A549 (cell line): ENCODE data around the gene GSTM3. TPM values are rescaled to one million over a fixed set of nuclear protein-coding genes. Genes with fewer than 3 reads are reported as not detected.

Experiments used
- ATAC-seq, 2 experiments: fragments of 200-7000 bp in 1 of 2; fragments of >200 bp in 1 of 2; cut with Nextera tagmentation in 1 of 2; cut with Tn5 transposase in 1 of 2; 3 replicates each; pipeline versions ENCODE4 v1.8.0 to v1.9.1; 2018 to 2020; ENCODE audit warnings: mild to moderate bottlenecking in 1 of 2, moderate library complexity in 1 of 2
- CTCF ChIA-PET: fragments of 300-600 bp; sonication (Branson Sonifier 250); formaldehyde crosslinking; extraction: SDS; loops from one replicate; lab custom pipeline; 2021; ENCODE audit warnings: antibody characterized with exemption, inconsistent platforms; lab: Yijun Ruan, JAX
- POLR2A ChIA-PET: fragments of 350-600 bp; formaldehyde crosslinking; extraction: SDS; loops from one replicate; lab custom pipeline; 2021; ENCODE audit warnings: antibody characterized with exemption, inconsistent platforms; lab: Yijun Ruan, JAX
- DNase-seq, 2 experiments: peaks; one replicate each; pipeline versions ENCODE4 v3.0.0 to v3.0.0-alpha.2; 2011 to 2016; ENCODE audit warnings: low read depth in 1 of 2, low spot score in 1 of 2
- FAIRE-seq: peaks from 2 replicates; lab custom pipeline; 2011; peaks lifted over from hg19 to GRCh38; lab: Jason Lieb, UNC
- H3K27ac ChIP-seq, 2 experiments: fragments of >200 bp; sonication (Bioruptor Twin); formaldehyde crosslinking; 3 replicates each; pipeline ENCODE4 v1.5.1; 2016 to 2017
- H3K4me1 ChIP-seq: fragments of >200 bp; sonication (Bioruptor Twin); formaldehyde crosslinking; 3 replicates; pipeline ENCODE4 v1.6.1; 2016
- H3K4me2 ChIP-seq: fragments of >200 bp; sonication (Bioruptor Twin); formaldehyde crosslinking; 3 replicates; pipeline ENCODE4 v1.6.1; 2016
- H3K4me3 ChIP-seq: fragments of >200 bp; sonication (Bioruptor Twin); formaldehyde crosslinking; 3 replicates; pipeline ENCODE4 v1.5.1; 2016
- H3K9me3 ChIP-seq: fragments of >200 bp; sonication (Bioruptor Twin); formaldehyde crosslinking; 3 replicates; pipeline ENCODE4 v1.6.1; 2016
- BHLHE40 ChIP-seq: IDR thresholded peaks from 2 replicates; pipeline ENCODE4 v1.6.1; 2012; ENCODE audit warnings: low read depth, low read length, inconsistent platforms
- CHD2 ChIP-seq: fragments of 150-350 bp; IDR thresholded peaks from 2 replicates; pipeline ENCODE4 v1.6.1; 2014; ENCODE audit warnings: low read length; ENCODE audit not compliant: partially characterized antibody
- CHD4 ChIP-seq: fragments of 200-600 bp; sonication (generic); IDR thresholded peaks from 2 replicates; pipeline ENCODE4 v1.6.1; 2016; ENCODE audit warnings: antibody characterized with exemption, mild to moderate bottlenecking, borderline replicate concordance
- ESRRA ChIP-seq: fragments of 150-350 bp; IDR thresholded peaks from 2 replicates; pipeline ENCODE4 v1.6.1; 2014; ENCODE audit warnings: mild to moderate bottlenecking, low read length, borderline replicate concordance
- FOSB ChIP-seq: fragments of 250-450 bp; sonication (Bioruptor Pico); IDR thresholded peaks from 2 replicates; pipeline ENCODE4 v1.5.0; 2020; ENCODE audit warnings: mild to moderate bottlenecking, moderate library complexity
- HDAC2 ChIP-seq: fragments of 200-600 bp; sonication (generic); IDR thresholded peaks from 2 replicates; pipeline ENCODE4 v1.6.1; 2016
- HOXA7 ChIP-seq: fragments of 250-450 bp; sonication (Bioruptor Pico); IDR thresholded peaks from 2 replicates; pipeline ENCODE4 v1.5.0; 2020; ENCODE audit warnings: mild to moderate bottlenecking, moderate library complexity
- MAFK ChIP-seq: fragments of 450-650 bp; IDR thresholded peaks from 2 replicates; pipeline ENCODE4 v1.6.1; 2014; ENCODE audit not compliant: partially characterized antibody
- POLR2AphosphoS2 ChIP-seq: conservative IDR thresholded peaks from 2 replicates; pipeline ENCODE4 v1.6.1; 2012; ENCODE audit warnings: low read length, improper control_type of control experiment, inconsistent platforms
- RAD21 ChIP-seq, 2 experiments: fragments of >200 bp in 1 of 2; sonication (Bioruptor Twin) in 1 of 2; formaldehyde crosslinking in 1 of 2; IDR thresholded peaks in 1 of 2; conservative IDR thresholded peaks in 1 of 2; 2 replicates in 1 of 2; 3 replicates in 1 of 2; pipeline ENCODE4 v1.6.1; 2012 to 2018; ENCODE audit warnings: inconsistent platforms in 1 of 2
- RCOR1 ChIP-seq: fragments of 150-350 bp; IDR thresholded peaks from 2 replicates; pipeline ENCODE4 v1.6.1; 2014; ENCODE audit warnings: antibody characterized with exemption, low read length, low read depth
- RFX5 ChIP-seq: fragments of 450-650 bp; IDR thresholded peaks from 2 replicates; pipeline ENCODE4 v1.7.1; 2014; ENCODE audit warnings: antibody characterized with exemption, mild to moderate bottlenecking, moderate library complexity
- TP53 ChIP-seq: fragments of 250-450 bp; sonication (Bioruptor Pico); IDR thresholded peaks from 2 replicates; pipeline ENCODE4 v1.5.0; 2021; ENCODE audit warnings: mild to moderate bottlenecking, moderate library complexity
- ZSCAN20 ChIP-seq: fragments of 250-450 bp; sonication (Bioruptor Pico); IDR thresholded peaks from 2 replicates; pipeline ENCODE4 v1.8.0; 2022; ENCODE audit warnings: mild to moderate bottlenecking, moderate library complexity
- WGBS: methylation state at CpG from one replicate; pipeline ENCODE4 v1.1.6; 2017; ENCODE audit errors: missing lambda C conversion rate; 5-methylcytosine and 5-hydroxymethylcytosine counted together
- polyA plus RNA-seq, 4 experiments: library from polyadenylated mRNA; depleted of rRNA in 3 of 4; stranded (reverse); fragments of >200 nt; fragmentation: RNase III in 1 of 4; extraction: RNeasy Plus Mini Kit Qiagen cat#74134 plus additional on column Dnase treatment in 1 of 4; gene quantifications; 2 replicates in 3 of 4; 3 replicates in 1 of 4; pipeline ENCODE4 v1.2.3, GENCODE V29; 2011 to 2017
- TF ChIP-seq, protein P1 (sequence below): IDR thresholded peaks from 2 replicates; pipeline ENCODE4 v1.6.1; 2012
- TF ChIP-seq, protein P2 (sequence below): fragments of 250-450 bp; sonication (Bioruptor Pico); IDR thresholded peaks from 2 replicates; pipeline ENCODE4 v1.5.0; 2021; ENCODE audit warnings: mild to moderate bottlenecking, moderate library complexity, borderline replicate concordance
- TF ChIP-seq, protein P3 (sequence below): fragments of 150-350 bp; IDR thresholded peaks from 2 replicates; pipeline ENCODE4 v1.6.1; 2014; ENCODE audit warnings: low read depth, mild to moderate bottlenecking, low read length
- TF ChIP-seq, protein P4 (sequence below): fragments of 450-650 bp; IDR thresholded peaks from 2 replicates; pipeline ENCODE4 v1.6.1; 2014; ENCODE audit warnings: antibody characterized with exemption
- TF ChIP-seq, protein P5 (sequence below): fragments of >200 bp; sonication (Bioruptor Twin); formaldehyde crosslinking; IDR thresholded peaks from 3 replicates; pipeline ENCODE4 v1.6.1; 2016

GSTM3 gene
- polyA plus RNA-seq, 2 of the 4 experiments (the other 2 are of a cell fraction): 43.0 to 55.7 TPM

DNA sequence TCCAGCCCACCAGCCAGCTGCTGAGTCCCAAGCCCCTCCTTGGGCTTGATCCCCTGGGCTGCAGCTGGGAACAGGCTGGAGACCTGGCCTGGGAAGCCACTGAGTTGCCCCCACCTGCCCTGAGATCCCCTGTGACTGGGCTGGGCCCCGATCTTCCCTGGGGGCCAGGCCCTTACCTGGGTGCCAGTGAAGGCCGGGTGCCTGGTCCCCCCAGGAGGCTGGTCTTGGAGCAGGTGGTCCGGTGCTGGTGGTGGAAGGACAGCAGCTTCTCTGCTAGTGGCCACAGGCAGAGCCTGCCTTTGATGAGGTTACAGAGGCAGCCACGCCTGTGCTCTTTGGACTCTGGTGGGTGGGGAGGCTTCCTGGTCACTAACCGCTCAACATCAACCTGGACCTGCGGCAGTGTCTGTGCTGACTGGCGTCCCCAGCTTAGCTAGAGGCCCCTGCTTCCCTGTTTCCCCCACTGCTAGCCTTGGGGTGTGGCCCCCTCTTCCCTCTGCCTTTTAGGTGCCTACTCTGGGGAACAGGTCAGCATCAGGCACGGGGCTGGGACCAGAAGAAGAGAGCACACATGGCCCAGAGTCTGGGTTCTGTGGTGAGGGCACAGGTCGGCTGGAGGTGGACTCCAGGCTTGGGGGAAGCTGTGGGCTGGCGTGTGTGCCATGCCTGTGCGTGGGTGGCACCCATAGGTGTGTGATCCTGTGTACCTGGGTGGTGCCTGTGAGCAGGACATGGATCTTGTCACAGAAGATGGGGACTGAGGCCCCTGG, 23.0 kb upstream of the GSTM3 start, which contains the start of gene EPS8L3:
Gene EPS8L3 (minus strand): TSS at position 278 of the 770 bp plus-strand sequence. CDS start 2,174 bp downstream, outside the sequence.
- ATAC-seq (peak in 1 of 2 experiments; percentile 66; a peak in 3 of 6 replicates), FAIRE-seq (no peak), DNase-seq (peak in 1 of 2 experiments; percentile 49)
- Histone ChIP-seq H3K27ac (peak within 1 kb of the TSS; percentile 70 to 79), H3K9me3 (no peaks in the 10 kb centered on the region), H3K4me2 (peak within 1 kb of the TSS; percentile 73), H3K4me3 (peak within 1 kb of the TSS; percentile 23; the same call in 1 of the 3 replicates), H3K4me1 (peaks cover 18% of the 10 kb centered on the region)
- POLR2A ChIA-PET: no interaction called here
- no peak for TF ChIP-seq HDAC2
- TF ChIP-seq ESRRA: no peak
- TF ChIP-seq HOXA7: no peak
- TF ChIP-seq, protein P1, sequence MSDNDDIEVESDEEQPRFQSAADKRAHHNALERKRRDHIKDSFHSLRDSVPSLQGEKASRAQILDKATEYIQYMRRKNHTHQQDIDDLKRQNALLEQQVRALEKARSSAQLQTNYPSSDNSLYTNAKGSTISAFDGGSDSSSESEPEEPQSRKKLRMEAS: no peak
- TF ChIP-seq, protein P2, sequence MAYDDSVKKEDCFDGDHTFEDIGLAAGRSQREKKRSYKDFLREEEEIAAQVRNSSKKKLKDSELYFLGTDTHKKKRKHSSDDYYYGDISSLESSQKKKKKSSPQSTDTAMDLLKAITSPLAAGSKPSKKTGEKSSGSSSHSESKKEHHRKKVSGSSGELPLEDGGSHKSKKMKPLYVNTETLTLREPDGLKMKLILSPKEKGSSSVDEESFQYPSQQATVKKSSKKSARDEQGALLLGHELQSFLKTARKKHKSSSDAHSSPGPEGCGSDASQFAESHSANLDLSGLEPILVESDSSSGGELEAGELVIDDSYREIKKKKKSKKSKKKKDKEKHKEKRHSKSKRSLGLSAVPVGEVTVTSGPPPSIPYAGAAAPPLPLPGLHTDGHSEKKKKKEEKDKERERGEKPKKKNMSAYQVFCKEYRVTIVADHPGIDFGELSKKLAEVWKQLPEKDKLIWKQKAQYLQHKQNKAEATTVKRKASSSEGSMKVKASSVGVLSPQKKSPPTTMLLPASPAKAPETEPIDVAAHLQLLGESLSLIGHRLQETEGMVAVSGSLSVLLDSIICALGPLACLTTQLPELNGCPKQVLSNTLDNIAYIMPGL: no peak
- TF ChIP-seq TP53 (CRISPR knock-in tag): no peak
- no peak for TF ChIP-seq ZSCAN20 (CRISPR knock-in tag)
- TF ChIP-seq, protein P3, sequence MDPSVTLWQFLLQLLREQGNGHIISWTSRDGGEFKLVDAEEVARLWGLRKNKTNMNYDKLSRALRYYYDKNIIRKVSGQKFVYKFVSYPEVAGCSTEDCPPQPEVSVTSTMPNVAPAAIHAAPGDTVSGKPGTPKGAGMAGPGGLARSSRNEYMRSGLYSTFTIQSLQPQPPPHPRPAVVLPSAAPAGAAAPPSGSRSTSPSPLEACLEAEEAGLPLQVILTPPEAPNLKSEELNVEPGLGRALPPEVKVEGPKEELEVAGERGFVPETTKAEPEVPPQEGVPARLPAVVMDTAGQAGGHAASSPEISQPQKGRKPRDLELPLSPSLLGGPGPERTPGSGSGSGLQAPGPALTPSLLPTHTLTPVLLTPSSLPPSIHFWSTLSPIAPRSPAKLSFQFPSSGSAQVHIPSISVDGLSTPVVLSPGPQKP: no peak
- no peak for TF ChIP-seq CHD4
- TF ChIP-seq RAD21 (conservative IDR thresholded peaks at IDR 0.05 in 1 of 2, IDR thresholded peaks at IDR 0.05 in 1 of 2): no peak
- no peak for TF ChIP-seq RCOR1
- TF ChIP-seq, protein P4, sequence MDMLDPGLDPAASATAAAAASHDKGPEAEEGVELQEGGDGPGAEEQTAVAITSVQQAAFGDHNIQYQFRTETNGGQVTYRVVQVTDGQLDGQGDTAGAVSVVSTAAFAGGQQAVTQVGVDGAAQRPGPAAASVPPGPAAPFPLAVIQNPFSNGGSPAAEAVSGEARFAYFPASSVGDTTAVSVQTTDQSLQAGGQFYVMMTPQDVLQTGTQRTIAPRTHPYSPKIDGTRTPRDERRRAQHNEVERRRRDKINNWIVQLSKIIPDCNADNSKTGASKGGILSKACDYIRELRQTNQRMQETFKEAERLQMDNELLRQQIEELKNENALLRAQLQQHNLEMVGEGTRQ: no peak
- TF ChIP-seq CHD2: no peak
- TF ChIP-seq RFX5: no peak
- TF ChIP-seq, protein P5, sequence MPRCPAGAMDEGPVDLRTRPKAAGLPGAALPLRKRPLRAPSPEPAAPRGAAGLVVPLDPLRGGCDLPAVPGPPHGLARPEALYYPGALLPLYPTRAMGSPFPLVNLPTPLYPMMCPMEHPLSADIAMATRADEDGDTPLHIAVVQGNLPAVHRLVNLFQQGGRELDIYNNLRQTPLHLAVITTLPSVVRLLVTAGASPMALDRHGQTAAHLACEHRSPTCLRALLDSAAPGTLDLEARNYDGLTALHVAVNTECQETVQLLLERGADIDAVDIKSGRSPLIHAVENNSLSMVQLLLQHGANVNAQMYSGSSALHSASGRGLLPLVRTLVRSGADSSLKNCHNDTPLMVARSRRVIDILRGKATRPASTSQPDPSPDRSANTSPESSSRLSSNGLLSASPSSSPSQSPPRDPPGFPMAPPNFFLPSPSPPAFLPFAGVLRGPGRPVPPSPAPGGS: no peak
- no peak for TF ChIP-seq POLR2AphosphoS2
- no peak for TF ChIP-seq MAFK
- no peak for TF ChIP-seq FOSB (CRISPR knock-in tag)
- no peak for TF ChIP-seq BHLHE40
- 40% methylated on average over 2 of the region's 11 CpGs for WGBS
- CTCF ChIA-PET: interaction anchor here (0.9 to 4.6 kb wide), 7 partner anchors 8 to 231 kb away, joined by 3 to 42 read pairs (median 6); no protein-coding TSS in a partner anchor
